Ascending aorta (tissue), 2 donors: ENCODE measurements around the gene AGBL1. TPM values are rescaled to one million over a fixed set of nuclear protein-coding genes. Genes with fewer than 3 reads are reported as not detected.

Source experiments
- DNase-seq, 2 donors: peaks; one replicate each; pipeline ENCODE4 v3.0.0-alpha.2; 2019; ENCODE audit warnings: low spot score in 2 of 2
- H3K27ac ChIP-seq, 2 donors: fragments of 200-600 bp; sonication (generic); one replicate each; pipeline ENCODE4 v1.5.1; 2016 to 2017; ENCODE audit warnings: mild to moderate bottlenecking in 1 of 2
- H3K27me3 ChIP-seq: fragments of 200-600 bp; sonication (generic); one replicate; pipeline ENCODE4 v1.5.1; 2017
- H3K36me3 ChIP-seq, 2 donors: fragments of 200-600 bp; sonication (generic); one replicate each; pipeline ENCODE4 v1.5.1; 2016
- H3K4me1 ChIP-seq, 2 donors: fragments of 200-600 bp; sonication (generic); one replicate each; pipeline ENCODE4 v1.5.1; 2016 to 2017; ENCODE audit warnings: mild to moderate bottlenecking in 1 of 2
- H3K4me3 ChIP-seq, 2 donors: fragments of 200-600 bp; sonication (generic); one replicate each; pipeline ENCODE4 v1.5.1; 2016 to 2017; ENCODE audit warnings: mild to moderate bottlenecking in 1 of 2
- H3K9me3 ChIP-seq, 2 donors: fragments of 200-600 bp; sonication (generic); one replicate each; pipeline ENCODE4 v1.5.1; 2016
- intact Hi-C: fragments of 100-400 bp; cut with DNase I; formaldehyde crosslinking; loops from one replicate; pipeline ENCODE4 v1.15.1; 2023
- total RNA-seq: library from RNA; depleted of rRNA; stranded (reverse); fragments of >200 nt; gene quantifications from one replicate; pipeline ENCODE4 v1.1.0, GENCODE V29; 2016
- TF ChIP-seq, protein P1 (sequence below), 3 experiments: fragments of 200-600 bp in 2 of 3; fragments of 450-650 bp in 1 of 3; sonication (generic) in 2 of 3; IDR thresholded peaks; one replicate each; pipeline ENCODE4 v1.5.1; 2016 to 2019; ENCODE audit warnings: antibody characterized with exemption in 3 of 3, mild to moderate bottlenecking in 1 of 3, moderate library complexity in 1 of 3

Gene AGBL1
- total RNA-seq, 1 donor from 2014 or later: not detected

DNA sequence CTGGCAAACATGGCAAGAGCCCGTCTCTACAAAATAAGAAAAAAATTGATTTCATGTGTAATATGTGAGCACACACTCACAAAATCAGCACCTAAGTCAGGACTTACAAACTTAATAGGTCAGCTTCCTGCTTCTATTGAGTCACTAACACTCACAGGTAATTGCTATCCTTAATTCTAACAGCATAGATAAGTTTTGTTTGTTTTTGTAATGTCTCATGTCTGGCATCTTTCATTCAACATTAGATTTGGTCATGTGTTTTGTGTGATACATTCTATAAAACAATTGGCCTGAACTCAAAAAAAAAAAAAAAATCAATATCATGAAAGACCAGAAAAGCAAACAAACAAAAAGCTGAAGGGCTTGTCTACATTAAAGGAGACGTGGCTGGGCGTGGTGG, 564.7 kb downstream of the AGBL1 start:
- TF ChIP-seq, protein P1, sequence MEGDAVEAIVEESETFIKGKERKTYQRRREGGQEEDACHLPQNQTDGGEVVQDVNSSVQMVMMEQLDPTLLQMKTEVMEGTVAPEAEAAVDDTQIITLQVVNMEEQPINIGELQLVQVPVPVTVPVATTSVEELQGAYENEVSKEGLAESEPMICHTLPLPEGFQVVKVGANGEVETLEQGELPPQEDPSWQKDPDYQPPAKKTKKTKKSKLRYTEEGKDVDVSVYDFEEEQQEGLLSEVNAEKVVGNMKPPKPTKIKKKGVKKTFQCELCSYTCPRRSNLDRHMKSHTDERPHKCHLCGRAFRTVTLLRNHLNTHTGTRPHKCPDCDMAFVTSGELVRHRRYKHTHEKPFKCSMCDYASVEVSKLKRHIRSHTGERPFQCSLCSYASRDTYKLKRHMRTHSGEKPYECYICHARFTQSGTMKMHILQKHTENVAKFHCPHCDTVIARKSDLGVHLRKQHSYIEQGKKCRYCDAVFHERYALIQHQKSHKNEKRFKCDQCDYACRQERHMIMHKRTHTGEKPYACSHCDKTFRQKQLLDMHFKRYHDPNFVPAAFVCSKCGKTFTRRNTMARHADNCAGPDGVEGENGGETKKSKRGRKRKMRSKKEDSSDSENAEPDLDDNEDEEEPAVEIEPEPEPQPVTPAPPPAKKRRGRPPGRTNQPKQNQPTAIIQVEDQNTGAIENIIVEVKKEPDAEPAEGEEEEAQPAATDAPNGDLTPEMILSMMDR (IDR thresholded peaks at IDR 0.05): no peak
- Histone ChIP-seq H3K4me1 (no peaks in the 10 kb centered on the region), H3K4me3 (no peak overlapping the region), H3K27me3 (no peaks in the 10 kb centered on the region), H3K27ac (no peak overlapping the region), H3K36me3 (no peaks in the 10 kb centered on the region), H3K9me3 (no peaks in the 10 kb centered on the region)
- intact Hi-C loops: no loop called here
- no peak for DNase-seq

DNA sequence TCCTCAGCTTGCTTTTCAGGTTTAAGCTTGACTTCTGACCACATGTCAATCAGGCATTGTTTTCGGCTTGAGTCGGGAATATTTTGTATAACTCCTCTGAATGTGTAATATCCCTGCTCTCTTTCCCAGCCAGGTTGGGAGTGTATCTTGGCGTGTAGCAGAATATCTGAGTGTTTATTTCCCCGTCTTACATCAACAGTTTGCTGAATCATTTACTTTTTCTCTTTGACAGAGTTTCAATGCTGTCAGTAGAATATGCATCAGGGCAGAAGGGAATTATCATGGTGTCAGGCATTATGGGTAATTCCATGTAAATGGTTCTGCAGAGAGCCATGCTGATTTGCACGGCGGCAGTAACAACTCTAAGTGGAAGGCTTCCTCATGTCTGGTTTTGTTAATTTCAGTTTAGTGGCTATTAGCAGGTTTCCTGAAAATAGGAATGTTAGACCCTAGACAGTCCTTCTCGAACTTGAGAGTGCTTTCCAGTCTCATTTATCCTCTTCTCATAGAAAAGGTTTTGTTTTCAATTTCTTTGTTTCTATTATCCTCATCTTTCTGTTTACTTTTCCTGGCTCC, 566.3 kb downstream of the AGBL1 start:
- TF ChIP-seq, protein P1 (IDR thresholded peaks at IDR 0.05): no peak
- DNase-seq: no peak
- no peaks in the 10 kb centered on the region for H3K27me3 ChIP-seq
- no peaks in the 10 kb centered on the region for H3K36me3 ChIP-seq
- intact Hi-C loops: no loop called here
- H3K4me3 ChIP-seq: no peak overlapping the region
- H3K4me1 ChIP-seq: no peaks in the 10 kb centered on the region
- no peak overlapping the region for H3K27ac ChIP-seq
- H3K9me3 ChIP-seq: no peaks in the 10 kb centered on the region

DNA sequence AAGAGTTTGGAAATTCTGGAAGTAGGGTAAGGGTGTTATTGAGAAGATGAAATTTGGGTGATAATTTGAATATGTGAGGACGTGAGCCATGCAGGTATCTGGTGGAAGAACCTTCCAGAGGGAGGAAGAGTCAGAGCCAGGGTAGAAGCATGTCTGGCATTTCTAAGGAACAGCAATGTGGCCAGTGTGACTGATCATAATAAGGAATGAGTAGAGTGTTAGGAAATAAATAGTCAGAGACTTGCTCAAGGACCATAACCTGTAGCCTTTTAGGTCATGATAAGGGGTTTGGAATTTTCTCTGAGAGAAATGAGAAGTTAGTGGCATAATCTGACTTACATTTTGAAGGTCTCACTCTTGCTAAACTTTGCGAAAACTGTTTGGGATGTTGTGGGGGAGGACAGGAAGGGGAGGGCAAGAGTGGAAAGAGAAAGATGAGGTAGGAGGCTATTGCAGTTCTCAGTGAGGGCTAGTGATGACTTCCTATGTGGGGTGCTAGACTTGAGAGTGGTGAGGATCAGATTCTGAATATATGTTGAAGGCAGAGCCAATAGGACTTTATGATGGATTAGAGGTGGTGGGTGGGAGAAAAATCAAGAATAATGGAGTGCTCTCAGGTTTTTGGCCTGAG, 568.3 kb downstream of the AGBL1 start:
- DNase-seq: no peak
- intact Hi-C loops: no loop called here
- Histone ChIP-seq H3K27ac (no peak overlapping the region), H3K4me3 (no peak overlapping the region), H3K9me3 (no peaks in the 10 kb centered on the region), H3K36me3 (no peaks in the 10 kb centered on the region), H3K4me1 (no peaks in the 10 kb centered on the region), H3K27me3 (no peaks in the 10 kb centered on the region)
- TF ChIP-seq, protein P1 (IDR thresholded peaks at IDR 0.05): no peak

DNA sequence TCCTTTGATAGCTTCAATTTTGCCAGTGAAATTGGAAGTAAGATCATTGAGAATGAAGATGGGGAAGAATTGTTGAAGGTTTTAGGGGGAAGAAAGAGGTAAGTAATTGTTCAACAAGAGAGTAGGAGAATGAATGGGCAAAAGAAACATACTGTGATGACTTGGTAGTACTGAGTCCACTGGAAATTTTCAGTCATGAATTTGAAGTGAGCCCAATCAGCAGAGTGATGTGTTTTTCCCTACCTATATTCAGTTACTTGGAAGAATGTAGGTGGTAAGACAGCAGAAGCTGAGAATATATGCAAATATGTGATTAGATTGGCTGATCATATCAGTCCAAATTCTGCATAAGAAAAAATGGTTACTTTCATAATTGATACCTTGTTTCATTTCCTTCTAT, 569.6 kb downstream of the AGBL1 start:
- Histone ChIP-seq H3K4me1 (no peaks in the 10 kb centered on the region), H3K27me3 (no peaks in the 10 kb centered on the region), H3K36me3 (no peaks in the 10 kb centered on the region), H3K9me3 (no peaks in the 10 kb centered on the region), H3K27ac (no peak overlapping the region), H3K4me3 (no peak overlapping the region)
- TF ChIP-seq, protein P1 (IDR thresholded peaks at IDR 0.05): no peak
- DNase-seq: no peak
- intact Hi-C loops: no loop called here

DNA sequence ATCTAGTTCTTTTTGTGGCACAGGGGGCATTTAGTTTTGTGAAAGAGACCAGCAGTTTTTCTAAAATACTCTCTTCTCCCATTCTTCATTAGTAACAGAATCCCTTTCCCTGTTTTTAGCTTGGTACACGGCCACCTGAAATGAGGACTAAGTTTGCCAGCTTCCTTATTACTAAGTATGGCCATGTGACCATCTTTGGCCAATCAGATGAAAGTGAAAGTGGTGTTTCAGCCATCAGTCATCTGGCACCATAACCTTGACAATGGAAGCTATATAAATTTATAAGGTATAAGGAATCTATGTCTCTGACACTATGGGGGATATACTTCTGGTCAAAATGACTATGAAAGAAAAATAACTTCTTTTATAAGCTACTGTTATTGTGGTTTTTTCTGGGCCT, 570.4 kb downstream of the AGBL1 start:
- H3K4me1 ChIP-seq: no peaks in the 10 kb centered on the region
- intact Hi-C loops: loop anchor here (10.0 kb wide), 1 partner anchor 75 kb away; no protein-coding TSS in a partner anchor
- DNase-seq: no peak
- H3K27me3 ChIP-seq: no peaks in the 10 kb centered on the region
- H3K9me3 ChIP-seq: no peaks in the 10 kb centered on the region
- H3K4me3 ChIP-seq: no peak overlapping the region
- H3K27ac ChIP-seq: no peak overlapping the region
- no peaks in the 10 kb centered on the region for H3K36me3 ChIP-seq
- TF ChIP-seq, protein P1 (IDR thresholded peaks at IDR 0.05): no peak
